HUES64 (cell line): ENCODE results near the gene NTPCR. TPM values are rescaled to one million over a fixed set of nuclear protein-coding genes. Genes with fewer than 3 reads are reported as not detected.

Source experiments
- H3K27ac ChIP-seq: 2 replicates; pipeline ENCODE4 v1.7.0; 2013; ENCODE audit warnings: low read depth, low read length, inconsistent platforms
- H3K27me3 ChIP-seq: 2 replicates; pipeline ENCODE4 v1.6.1; 2013; ENCODE audit warnings: mild to moderate bottlenecking, low read length; ENCODE audit not compliant: insufficient read depth
- H3K36me3 ChIP-seq: 2 replicates; pipeline ENCODE4 v1.6.1; 2013; ENCODE audit warnings: mild to moderate bottlenecking, low read length; ENCODE audit not compliant: insufficient read depth
- H3K4me1 ChIP-seq: 2 replicates; pipeline ENCODE4 v1.6.1; 2013; ENCODE audit warnings: mild to moderate bottlenecking, low read length, moderate library complexity; ENCODE audit not compliant: insufficient read depth
- H3K4me3 ChIP-seq: 2 replicates; pipeline ENCODE4 v1.5.1; 2013; ENCODE audit warnings: mild to moderate bottlenecking, low read length, moderate library complexity
- H3K9ac ChIP-seq: 2 replicates; pipeline ENCODE4 v1.6.1; 2013; ENCODE audit warnings: mild to moderate bottlenecking, low read depth, low read length
- H3K9me3 ChIP-seq: 2 replicates; pipeline ENCODE4 v1.6.1; 2013; ENCODE audit warnings: low read depth, low read length; ENCODE audit not compliant: insufficient read depth
- WGBS: fragments of 150-250, 120-280 bp; methylation state at CpG from one replicate; pipeline ENCODE4 v1.1.7; 2013; ENCODE audit warnings: missing lambda C conversion rate; 5-methylcytosine and 5-hydroxymethylcytosine counted together
- polyA plus RNA-seq, 2 experiments: library from polyadenylated mRNA; stranded (reverse); fragments of 50-300 nt; gene quantifications; one replicate each; pipeline ENCODE4 v1.2.3, GENCODE V29; 2013

The NTPCR gene, protein sequence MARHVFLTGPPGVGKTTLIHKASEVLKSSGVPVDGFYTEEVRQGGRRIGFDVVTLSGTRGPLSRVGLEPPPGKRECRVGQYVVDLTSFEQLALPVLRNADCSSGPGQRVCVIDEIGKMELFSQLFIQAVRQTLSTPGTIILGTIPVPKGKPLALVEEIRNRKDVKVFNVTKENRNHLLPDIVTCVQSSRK
- polyA plus RNA-seq (2013, experiment 1 of 2): 84.4 TPM
- polyA plus RNA-seq (2013, experiment 2 of 2): 95.4 TPM

DNA sequence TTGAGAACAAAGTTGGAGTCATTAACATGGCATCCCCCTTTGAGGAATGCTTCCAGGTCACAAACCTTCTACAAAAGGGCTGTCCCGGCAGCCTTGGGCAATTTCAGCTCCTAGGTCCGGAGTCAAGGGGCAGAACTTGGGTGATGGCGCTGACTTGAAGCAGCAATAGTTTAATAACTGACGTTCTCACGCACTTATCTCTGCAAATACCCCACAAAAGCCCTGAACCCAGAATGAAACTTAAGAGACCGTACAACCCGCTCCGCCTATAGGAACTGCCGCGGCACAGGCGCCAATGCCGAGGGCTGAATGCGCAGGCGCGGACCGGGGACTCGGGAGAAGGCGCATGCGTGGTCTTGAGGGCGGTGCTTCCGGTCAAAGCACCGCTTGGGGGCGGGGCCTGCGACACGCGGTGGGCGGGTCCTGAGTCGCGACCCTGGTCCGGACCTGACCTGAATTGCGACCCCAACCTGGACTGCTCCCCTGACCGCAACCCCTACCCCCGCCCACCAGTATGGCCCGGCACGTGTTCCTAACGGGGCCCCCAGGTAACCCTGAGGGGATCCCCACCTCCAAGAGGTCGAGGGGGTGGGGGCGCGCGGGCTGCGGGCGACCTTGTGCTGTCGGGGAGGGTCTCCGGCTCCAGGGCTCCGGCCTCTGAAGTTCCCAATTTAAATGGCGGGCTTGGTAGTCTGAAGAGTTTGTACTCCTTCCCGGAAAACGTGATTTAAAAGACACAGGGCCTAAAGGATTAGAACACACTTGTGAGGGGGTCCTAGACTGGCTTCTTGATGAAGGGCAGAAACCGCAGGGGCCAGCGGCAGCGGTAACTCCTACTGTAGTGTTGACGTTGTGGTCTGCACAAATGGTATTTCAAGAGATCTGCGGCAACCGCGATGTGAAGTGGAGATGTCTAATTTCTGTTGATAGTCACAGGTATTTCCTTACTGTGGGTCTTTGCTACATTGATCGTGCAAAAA is at the start of gene NTPCR:
TSS of gene NTPCR (plus strand) at position 415 of the 980 bp plus-strand sequence. CDS start at position 515, 100 bp downstream.
- no peaks in the 10 kb centered on the region for H3K27me3 ChIP-seq
- H3K27ac ChIP-seq: peak within 1 kb of the TSS; percentile 84
- H3K9ac ChIP-seq: peak within 1 kb of the TSS; percentile 91

DNA sequence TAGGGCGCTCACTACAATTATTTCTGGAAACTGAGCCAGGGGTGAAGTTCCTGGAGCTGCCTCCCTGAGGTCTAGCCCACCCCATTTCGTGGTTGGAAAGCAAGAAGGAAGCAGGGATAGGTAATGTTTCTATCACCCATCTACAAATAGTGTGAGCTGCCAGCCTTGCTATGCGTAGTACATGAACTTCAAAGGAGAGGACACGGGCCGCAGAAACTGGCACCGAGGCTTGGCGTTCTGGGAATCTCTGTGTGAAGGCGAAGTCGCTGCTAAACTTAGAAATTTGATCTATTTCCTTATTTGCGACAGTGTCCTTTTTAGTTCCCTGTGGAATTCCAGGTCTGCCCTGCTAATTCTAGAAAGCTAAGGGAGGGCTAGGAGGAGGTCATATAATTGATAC is 49.6 kb upstream of the NTPCR start:
- Histone ChIP-seq H3K27me3 (no peaks in the 10 kb centered on the region), H3K36me3 (no peaks in the 10 kb centered on the region), H3K9ac (no peak overlapping the region), H3K9me3 (no peaks in the 10 kb centered on the region), H3K27ac (no peak overlapping the region), H3K4me3 (no peak overlapping the region), H3K4me1 (peaks cover 23% of the 10 kb centered on the region)
- 74% methylated on average over 10 of the region's 10 CpGs for WGBS

More for the DNA sequence above, at the start of gene NTPCR:
- peaks cover 32% of the 10 kb centered on the region for H3K4me1 ChIP-seq
- H3K36me3 ChIP-seq: peaks cover under 1% of the 10 kb centered on the region; the same call in 1 of the 2 replicates
- peak within 1 kb of the TSS; percentile 82 for H3K4me3 ChIP-seq
- WGBS: under 1% methylated on average over 56 of the region's 56 CpGs
- H3K9me3 ChIP-seq: no peaks in the 10 kb centered on the region

DNA sequence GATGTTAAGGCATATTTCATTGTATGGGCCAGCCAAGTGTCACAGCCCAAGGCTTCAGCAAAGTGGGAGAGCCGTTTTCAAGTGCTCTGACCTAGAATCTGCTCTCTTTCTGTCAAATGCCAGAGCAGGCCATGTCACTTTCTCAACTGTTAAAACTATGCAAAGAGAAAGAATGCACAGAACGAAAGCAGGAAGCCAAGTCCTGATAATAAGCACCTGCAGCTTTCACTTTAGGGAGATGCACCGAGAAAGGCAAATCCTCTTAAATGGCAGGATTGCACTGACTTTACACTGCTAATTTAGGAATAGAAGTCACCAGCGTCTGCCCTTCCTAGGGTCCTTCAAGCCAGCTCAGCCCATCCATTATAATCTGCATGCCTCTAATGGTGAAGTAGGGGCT is 49.2 kb upstream of the NTPCR start:
- Histone ChIP-seq H3K27me3 (no peaks in the 10 kb centered on the region), H3K9ac (no peak overlapping the region), H3K27ac (no peak overlapping the region), H3K4me1 (peaks cover 23% of the 10 kb centered on the region), H3K4me3 (no peak overlapping the region), H3K36me3 (no peaks in the 10 kb centered on the region), H3K9me3 (no peaks in the 10 kb centered on the region)
- WGBS: 56% methylated on average over 4 of the region's 4 CpGs

DNA sequence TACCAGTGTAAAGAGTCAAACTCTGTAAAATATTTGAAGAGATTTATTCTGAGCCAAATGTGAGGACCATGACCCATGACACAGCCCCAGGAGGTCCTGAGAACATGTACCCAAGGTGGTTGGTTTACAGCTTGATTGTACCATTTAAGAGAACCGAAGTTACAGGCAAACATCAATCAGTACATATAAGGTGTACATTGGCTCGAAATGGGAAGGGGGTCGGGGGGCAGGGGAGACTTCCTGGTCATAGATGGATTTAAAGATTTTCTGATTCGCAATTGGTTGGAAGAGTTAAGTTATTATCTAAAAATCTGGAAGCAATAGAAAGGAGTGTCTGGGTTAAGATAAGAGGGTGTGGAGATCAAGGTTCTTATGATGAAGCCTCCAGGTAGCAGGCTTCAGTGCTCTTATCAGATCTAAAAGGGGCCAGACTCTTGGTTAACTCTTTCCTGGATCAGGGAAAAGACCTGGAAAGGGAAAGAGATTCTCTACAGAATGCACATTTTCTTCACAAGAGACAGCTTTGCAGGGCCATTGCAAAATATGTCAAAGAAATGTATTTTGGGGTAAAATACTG is 47.5 kb upstream of the NTPCR start:
- Histone ChIP-seq H3K9me3 (no peaks in the 10 kb centered on the region), H3K4me1 (peaks cover 15% of the 10 kb centered on the region), H3K4me3 (no peak overlapping the region), H3K36me3 (no peaks in the 10 kb centered on the region), H3K27me3 (no peaks in the 10 kb centered on the region), H3K27ac (no peak overlapping the region), H3K9ac (no peak overlapping the region)
- WGBS: 89% methylated on average over 4 of the region's 4 CpGs

DNA sequence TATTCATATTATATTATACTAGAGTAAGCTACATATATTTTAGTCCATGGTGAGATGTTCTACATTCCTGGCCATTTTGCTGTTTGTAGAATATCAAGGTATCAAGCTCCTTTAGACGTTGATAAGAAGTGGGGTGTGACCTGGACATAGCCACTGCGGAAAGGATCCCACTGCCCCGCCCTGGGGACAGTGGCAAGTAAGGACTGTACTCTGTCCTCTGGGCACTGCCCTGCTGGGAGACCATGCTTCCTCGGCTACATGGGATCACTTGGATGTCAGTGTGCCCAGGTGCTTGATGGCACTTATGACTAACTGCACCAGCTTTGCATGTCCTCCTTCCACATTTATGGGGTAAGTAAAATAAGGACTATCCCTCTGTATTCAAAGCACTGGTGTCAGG is 46.3 kb upstream of the NTPCR start:
- Histone ChIP-seq H3K9me3 (no peaks in the 10 kb centered on the region), H3K9ac (no peak overlapping the region), H3K27ac (no peak overlapping the region), H3K4me1 (peaks cover 15% of the 10 kb centered on the region), H3K4me3 (no peak overlapping the region), H3K36me3 (no peaks in the 10 kb centered on the region), H3K27me3 (no peaks in the 10 kb centered on the region)
- WGBS: 71% methylated on average over 4 of the region's 4 CpGs

DNA sequence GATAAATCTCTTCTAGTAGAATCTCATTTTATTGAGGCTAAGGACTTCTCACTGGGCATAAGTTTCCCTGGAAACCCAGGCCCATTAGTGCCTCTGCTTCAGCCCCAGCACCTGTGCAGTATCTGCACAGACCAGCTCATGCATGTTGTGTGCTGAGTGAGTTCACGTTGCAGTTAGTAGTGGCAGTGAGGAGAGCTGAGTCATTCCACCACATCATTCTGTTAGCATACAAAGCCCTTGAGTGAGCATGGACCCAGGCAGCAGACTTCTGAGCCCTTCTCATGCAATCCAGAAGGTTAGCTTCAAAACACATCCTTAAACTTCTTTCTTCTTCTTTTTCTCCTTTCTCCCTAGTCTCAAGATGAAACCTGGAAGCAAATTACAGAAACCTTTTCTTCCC is 45.8 kb upstream of the NTPCR start:
- no peaks in the 10 kb centered on the region for H3K27me3 ChIP-seq
- H3K4me1 ChIP-seq: peaks cover 15% of the 10 kb centered on the region
- H3K27ac ChIP-seq: no peak overlapping the region
- no peaks in the 10 kb centered on the region for H3K9me3 ChIP-seq
- H3K4me3 ChIP-seq: no peak overlapping the region
- H3K36me3 ChIP-seq: no peaks in the 10 kb centered on the region
- no peak overlapping the region for H3K9ac ChIP-seq
- WGBS: 83% methylated on average over 1 of the region's 1 CpG

DNA sequence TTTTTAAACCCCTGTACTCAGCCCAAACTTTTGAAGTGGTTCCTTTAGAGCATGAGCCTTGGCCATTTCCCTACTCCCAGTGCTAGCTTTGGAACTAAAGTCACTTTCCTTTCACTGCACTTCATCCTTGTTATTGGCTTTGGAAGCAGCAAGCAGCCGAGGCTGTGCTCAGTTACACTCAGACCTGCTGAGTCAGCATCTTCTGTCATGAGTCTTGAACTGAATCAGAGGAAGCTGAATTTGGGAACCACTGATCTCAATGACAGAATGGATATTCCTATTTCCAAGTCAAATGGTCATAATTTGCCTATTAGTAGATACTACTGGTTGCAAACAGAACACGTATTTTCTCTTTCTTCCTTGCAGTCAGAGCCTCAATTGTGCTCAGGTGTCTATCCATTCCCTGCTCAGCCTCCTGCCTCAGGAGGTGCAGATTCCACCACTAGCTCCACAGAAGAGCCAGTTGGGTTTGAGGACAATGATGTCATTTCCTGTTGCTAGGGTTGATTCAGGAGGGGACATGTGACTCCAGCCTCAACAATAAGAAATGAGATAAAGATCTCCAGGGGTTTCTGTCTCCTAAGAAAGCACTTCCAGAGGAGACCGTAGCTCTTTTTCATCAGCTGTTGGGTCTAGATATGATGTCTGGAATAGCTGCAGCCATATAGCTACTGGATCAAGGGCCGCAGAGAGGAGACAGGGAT is 44.9 kb upstream of the NTPCR start:
- Histone ChIP-seq H3K4me3 (no peak overlapping the region), H3K27ac (no peak overlapping the region), H3K27me3 (no peaks in the 10 kb centered on the region), H3K9me3 (no peaks in the 10 kb centered on the region), H3K4me1 (peaks cover 11% of the 10 kb centered on the region), H3K9ac (no peak overlapping the region), H3K36me3 (no peaks in the 10 kb centered on the region)
- WGBS: 94% methylated on average over 4 of the region's 4 CpGs

DNA sequence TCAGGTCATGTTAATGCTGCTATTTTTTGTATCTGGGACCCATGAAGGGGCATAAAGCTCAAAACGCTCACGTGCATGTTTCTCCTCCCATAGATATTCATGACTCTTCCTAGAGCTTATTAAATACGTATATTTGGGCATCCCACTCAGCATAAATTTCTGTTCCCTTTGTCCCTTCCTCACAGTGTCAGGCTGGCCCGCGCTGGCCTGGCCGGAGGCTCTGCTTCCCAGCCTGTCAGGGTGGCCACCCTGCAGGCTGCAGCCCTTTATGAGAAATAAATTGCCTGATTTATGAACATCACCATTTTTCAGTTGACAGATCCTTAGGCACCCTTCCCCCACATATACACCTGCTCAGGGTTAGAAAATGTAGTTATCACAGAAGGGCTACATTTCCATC is 44.0 kb upstream of the NTPCR start:
- Histone ChIP-seq H3K9me3 (no peaks in the 10 kb centered on the region), H3K4me3 (no peak overlapping the region), H3K27me3 (no peaks in the 10 kb centered on the region), H3K36me3 (no peaks in the 10 kb centered on the region), H3K27ac (no peak overlapping the region), H3K9ac (no peak overlapping the region), H3K4me1 (peaks cover 11% of the 10 kb centered on the region)
- WGBS: 95% methylated on average over 6 of the region's 6 CpGs

DNA sequence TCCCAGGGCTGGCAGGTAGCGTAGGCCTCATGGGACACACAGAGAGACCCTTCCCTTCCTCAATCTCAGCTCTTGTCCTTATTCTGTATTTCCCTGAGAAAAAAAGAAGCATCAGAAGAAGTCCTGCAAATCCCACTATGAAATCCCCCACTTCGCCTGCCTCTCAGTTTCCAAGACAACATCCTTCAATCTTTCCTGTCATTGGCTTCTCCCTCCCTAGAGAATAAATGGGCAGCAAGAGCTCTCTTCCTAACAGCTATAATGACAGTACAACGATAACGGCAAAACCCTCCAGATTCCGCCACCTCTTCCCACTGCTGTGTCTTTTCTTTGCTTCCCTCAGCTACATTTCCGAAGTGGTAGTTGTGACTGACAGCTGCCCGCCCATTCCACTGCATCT is 41.6 kb upstream of the NTPCR start:
- H3K4me3 ChIP-seq: no peak overlapping the region
- WGBS: 95% methylated on average over 7 of the region's 7 CpGs
- H3K9ac ChIP-seq: no peak overlapping the region
- no peak overlapping the region for H3K27ac ChIP-seq
- H3K36me3 ChIP-seq: no peaks in the 10 kb centered on the region
- no peaks in the 10 kb centered on the region for H3K9me3 ChIP-seq
- H3K27me3 ChIP-seq: no peaks in the 10 kb centered on the region
- H3K4me1 ChIP-seq: peaks cover 15% of the 10 kb centered on the region

DNA sequence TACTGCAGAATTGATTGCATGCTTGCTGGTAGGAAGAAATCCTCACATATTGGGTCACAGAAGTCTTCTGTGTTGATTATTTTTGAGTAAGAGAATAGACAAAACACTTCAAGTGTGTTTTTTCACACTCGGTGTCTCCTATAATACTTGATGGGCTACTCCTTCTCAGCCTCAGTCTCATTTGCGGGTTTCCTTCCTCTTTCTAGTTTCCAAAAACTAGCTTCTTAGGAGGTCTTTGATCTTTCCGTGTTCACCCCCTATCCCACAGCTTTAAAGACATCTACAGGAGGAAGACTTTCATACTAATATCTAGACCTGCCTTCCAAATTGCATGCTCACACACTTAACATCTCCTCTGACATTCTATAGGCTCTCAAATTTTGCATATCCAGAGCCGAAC is 40.7 kb upstream of the NTPCR start:
- H3K9ac ChIP-seq: no peak overlapping the region
- no peaks in the 10 kb centered on the region for H3K36me3 ChIP-seq
- H3K27ac ChIP-seq: no peak overlapping the region
- H3K4me1 ChIP-seq: peaks cover 15% of the 10 kb centered on the region
- WGBS: 93% methylated on average over 4 of the region's 4 CpGs
- no peak overlapping the region for H3K4me3 ChIP-seq
- no peaks in the 10 kb centered on the region for H3K9me3 ChIP-seq
- H3K27me3 ChIP-seq: no peaks in the 10 kb centered on the region
